ENCODE measurements around the gene ZDHHC7.

Gene ZDHHC7

DNA sequence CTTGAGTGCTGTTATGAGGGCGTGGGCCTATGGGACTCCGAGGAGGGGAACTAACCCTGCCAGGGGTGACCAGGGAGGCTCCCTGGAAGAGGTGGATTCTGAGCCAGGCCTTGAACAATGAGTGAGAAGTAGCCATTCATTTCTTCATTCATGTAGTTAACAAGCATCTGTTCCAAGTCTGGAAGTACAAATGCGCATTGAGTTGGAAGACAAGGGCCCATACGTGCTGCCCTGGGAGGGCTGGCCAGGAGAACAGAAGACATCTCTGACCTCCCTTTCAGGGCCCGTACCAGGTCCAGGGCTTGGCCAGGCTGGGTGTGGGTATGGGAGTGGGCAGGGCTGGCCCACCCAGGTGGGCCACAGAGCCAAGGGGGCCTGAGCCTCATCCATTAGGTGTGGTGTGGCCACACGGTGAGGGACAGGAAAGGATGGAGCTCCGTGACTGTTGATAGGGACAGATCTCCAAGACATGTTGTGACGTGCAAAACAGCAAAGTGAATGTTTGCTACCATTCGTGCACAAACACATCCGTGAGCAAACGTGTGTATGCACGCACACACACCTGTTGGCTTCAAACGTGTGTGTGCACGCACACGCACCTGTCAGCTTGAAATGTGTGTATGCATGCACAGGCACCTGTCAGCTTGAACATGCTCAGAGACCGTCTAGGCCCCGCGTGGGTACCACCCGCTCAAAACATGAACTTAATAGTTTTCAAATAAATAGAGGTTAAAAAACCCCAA, 46.8 kb downstream of the ZDHHC7 start:
- DNase-seq (ENCODE audit: low read depth), result no peak

DNA sequence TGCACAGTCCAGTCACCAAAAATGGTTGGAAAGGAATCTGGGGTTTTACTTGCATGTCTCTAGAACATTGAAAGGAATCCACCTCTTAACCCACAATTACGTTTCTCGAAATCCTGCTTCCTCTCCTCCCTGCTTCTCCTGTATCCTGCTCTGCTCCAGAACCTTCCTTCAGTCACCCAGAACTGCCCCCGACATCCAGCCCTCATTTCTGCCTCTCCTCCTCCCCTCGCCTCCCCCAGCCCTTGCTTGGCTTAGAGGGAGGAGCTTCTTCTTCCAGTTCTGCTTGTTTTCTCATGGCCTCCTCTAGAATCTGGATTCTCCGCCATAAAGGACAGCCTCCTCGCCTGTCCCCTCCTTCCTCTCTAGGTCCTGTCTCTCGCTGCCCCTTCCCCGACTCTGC, 48.3 kb downstream of the ZDHHC7 start:
- DNase-seq (ENCODE audit: low read depth), result no peak

DNA sequence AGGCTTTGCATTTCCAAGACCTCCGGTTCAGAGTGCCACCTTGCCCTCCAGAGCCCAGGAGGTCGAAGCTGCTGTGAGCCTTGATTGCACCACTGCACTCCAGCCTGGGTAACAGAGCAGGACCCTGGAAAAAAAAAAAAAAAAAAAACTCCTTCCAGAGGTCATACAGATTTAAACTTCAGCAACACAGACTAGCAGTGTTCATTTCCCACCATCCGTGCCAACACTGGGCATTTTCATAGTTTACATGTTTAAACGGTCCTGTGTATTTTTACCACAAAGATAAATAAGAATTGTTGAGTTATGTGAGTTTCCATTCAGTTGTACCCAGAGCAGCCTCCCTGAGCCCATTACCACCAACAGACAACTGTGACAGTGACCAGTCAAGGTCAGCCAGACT, 50.4 kb downstream of the ZDHHC7 start:
- DNase-seq (ENCODE audit: low read depth), result no peak

DNA sequence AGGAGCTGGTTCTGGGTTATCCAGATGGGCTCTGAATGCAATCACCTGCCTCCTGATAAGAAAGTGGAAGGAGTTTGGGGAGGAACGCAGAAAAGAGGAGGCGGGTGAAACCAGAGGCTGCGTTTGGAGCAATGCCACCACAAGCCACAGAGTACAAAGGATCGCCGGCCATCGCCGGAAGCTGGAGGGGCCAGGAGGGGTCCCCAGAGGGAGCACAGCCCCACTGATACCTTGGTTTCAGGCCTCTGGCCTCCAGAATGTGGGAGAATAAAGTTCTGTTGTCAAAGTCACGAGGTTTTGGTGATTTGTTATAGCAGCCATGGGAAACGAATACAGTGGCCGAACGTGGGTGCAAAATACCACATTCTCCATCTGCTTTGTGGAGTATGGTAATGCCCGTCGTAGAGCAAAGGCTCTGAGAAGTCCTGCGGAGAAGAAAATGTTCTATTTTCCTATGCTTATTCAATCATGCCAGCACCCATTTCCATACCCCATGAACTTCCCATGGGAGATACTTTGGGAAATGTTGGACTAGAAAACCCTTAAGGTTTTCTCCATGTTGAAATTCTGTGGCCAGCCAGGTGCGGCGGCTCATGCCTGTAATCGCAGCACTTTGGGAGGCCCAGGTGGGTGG, 51.4 kb downstream of the ZDHHC7 start:
- DNase-seq (ENCODE audit: low read depth), result no peak

DNA sequence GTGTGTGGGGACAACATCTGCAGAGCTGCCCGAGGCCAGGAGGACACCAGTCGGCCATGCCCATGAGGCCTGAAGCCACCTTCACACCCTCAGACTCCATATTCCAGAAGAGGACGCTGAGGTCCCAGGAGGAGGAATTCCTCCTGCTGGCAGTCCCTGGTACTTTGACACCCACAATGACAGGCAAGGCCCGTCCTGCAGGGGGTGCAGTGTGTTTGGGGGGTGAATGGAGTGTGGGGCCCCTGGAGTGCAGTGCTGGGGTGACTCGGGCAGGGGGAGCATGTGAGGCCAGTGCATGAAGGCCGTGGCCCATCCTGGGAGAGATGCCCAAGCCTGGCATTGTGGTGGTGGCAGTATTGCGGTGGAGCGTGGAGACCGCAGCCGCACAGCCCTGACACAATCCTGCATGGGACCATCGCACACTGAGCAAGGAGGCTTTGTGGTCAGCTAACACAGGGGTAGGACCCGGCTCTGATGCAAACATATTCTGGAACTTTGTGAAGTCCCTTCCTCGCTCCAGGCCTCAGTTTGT, 52.2 kb downstream of the ZDHHC7 start:
- no peak for DNase-seq (ENCODE audit: low read depth)

DNA sequence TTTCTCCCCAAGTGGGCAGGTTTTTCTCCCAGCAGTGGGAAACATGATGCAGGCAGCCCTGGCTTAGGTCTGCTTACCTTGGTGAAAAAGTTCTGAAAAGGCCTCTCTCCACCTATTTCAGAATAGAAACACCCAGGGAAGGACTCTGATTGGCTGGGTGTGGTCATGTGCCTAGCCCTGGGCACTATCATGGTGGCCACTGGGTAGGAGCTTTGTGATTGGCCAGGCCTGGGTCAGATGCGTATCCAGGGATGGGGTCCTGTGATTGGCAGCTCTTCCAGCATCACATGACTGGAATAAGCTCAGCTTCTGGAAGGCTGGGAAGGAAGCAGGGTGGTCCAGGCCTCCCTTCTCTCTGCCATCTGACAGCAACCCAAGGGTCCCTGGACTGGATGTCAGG, 53.5 kb downstream of the ZDHHC7 start:
- DNase-seq (ENCODE audit: low read depth), result no peak

DNA sequence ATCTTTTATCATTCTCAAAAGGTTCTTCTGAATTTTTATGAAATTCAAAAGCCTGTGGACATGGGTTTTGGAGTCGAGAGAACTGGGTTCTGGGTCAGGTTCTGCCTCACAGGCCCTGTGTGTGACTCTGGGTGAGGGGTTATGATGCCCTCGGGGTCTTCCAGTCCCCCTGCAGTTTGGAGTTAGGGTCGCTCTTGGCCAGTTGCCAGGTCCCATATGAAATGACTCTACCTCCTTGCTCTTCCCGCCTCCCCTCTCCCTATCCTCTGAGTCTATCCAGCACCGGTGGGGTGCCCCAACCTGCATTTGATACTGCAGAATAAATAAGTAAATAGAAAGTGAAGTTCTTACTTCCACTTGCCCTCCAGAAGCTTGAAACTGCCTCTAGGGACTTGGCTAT, 54.1 kb downstream of the ZDHHC7 start:
- DNase-seq (ENCODE audit: low read depth), result no peak

DNA sequence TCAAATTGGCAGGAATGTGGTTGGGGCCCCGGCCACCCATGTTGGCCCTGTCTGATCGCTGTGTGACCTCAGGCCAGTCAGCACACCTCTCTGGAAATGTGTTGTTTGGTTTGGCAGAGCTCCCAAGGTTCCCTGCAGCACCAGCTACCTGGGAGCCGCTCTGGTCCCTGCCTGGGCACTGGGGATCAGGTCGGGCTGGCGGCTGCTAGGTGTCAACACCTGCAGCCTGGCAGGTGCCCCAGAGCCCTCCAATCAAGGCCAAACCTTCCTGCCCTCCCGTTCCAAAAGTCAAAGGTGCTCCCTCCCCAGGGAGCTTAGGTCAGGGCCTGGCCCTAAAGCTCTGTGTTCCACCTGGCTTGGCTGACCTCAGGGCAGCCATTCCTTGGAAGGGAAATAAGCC, 55.9 kb downstream of the ZDHHC7 start:
- no peak for DNase-seq (ENCODE audit: low read depth)

DNA sequence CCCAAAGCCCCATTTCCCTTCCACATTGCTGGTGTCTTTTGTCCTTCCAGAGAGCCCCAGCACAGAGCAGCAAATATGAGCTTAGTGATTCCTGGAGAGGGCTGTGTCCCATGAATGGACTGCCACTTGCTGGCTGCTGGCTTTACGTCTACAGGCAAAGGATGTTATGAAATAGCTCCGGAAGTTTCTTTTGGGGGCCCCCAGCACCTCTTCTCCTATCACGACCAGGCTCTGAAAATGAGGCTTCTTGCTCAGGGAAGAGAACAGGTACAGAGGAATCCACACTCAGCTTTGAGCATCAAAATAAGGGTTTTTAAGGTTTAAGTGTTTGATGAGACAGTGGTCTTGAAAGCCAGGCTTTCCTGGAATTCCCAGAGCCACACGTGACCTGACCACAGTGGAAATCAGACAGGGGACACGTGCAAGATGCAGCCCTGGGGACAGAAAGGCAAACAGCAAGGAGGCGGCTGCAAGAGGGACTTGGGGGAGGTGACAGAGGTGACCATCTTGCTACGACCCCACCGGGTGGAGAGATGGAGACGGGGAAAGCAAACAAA, 58.1 kb downstream of the ZDHHC7 start:
- no peak for DNase-seq (ENCODE audit: low read depth)

DNA sequence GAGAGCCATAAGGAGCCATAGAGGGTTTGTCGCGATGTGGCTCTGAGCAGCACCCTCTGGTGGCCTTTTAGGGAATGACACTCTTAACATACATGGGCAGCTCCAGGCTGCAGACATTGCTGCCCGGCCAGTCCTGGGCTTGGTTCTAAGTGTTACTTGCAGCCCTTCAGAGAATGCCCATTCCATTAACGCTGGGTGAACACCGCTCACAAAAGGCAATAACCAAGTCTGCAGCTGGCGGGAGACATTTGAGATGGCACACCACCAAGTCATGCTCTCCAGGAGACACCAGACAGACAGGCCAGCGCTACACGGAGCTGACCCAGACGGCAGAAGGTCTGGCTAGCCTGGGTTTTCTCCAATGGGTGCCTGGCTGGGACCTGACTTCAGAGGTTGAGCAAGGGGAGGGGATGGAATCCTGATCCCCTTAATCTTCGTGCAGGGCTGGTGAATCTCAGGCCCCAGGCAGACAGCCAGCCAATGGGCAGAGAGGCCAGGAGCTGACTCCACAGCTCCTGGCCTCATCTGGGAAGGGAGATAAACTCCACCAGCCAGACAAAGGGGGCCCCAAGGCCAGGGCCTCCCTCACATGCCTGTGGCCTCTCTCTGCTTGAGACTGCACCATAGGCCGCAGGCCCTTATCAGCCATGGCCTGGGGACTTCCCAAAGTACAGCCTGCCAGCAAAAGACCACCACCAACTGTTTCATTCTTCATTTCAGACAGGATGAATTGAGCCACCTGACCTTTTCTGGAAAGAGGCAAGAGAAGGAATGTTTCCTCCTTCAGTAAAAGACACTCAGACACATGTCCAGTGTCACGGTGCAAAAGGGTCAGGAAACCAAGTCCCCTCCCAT, 58.8 kb downstream of the ZDHHC7 start:
- DNase-seq (ENCODE audit: low read depth), result peak; percentile 82

DNA sequence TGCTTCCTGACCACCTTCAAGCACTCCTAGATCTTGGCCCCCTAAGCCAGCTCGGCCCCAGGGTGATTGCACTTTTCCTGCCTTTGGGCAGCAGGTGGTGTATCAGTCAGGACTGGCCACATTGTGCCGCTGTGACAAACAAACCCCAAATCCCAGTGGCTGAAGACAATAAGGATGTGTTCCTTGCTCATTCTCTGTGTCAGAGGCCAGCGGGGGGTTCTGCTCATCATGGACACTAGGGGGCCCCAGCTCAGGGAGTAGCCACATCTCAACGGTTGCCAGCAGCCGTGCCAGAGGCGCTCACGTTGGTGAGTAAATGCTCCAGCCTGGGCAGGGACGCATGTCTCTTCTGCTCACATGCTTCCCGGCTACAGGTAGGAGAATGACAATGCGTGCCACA, 60.4 kb downstream of the ZDHHC7 start:
- DNase-seq (ENCODE audit: low read depth), result no peak

DNA sequence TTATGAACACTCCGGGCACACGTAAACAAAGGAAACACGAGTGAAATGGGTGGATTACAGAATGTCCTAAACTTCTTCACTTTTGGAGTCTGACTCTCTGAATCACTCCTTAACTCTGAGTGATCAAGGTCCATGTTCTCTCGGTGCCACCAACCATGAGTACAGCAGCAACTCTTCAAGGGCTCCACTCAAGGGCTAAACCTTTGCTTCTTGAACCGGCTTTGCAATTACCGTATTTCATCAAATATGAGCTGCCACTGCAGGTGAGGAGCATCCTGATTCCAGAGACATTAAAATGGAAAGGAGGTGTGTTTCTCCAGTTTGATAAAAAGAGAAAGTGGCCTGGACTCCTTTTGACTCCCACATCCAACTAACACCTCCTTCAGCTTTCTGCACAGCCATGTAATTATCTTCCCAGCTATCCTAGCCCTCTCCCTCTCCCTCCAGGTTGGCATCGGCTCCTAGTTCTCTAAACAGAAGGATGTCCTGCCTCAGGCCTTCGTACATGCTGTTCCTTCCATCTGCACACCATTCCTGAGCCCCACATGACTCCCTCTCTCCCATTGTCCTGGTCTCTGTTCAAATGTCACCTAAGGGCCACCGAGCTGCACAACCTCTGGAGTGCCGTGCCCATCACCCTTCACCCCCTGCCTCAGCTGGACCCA, 61.4 kb downstream of the ZDHHC7 start:
- DNase-seq (ENCODE audit: low read depth), result no peak

DNA sequence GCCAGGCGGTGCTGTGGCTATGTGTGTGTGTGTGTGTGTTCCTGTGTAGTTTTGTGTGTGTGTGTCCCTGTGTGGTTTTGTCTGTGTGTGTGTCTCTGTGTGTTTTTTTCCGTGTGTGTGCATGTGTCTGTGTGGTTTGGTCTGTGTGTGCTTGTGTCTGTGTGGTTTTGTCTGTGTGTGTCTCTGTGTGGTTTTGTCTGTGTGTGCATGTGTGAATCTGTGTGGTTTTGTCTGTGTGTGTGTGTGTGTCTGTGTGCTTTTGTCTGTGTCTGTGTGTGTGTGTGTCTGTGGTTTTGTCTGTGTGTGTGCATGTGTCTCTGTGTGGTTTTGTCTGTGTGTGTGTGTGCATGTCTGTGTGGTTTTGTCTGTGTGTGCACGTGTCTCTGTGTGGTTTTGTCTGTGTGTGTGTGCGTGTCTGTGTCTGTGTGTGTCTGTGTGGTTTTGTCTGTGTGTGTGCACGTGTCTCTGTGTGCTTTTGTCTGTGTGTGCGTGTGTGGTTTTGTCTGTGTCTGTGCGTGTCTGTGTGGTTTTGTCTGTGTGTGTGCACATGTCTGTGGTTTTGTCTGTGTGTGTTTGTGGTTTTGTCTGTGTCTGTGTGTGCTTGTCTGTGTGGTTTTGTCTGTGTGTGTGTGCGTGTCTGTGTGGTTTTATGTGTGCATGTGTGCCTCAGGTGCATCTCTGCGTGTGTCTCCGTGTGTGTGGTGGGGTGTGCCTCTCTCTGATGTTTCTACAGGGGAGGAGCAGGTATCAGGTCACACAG, 62.3 kb downstream of the ZDHHC7 start:
- no peak for DNase-seq (ENCODE audit: low read depth)

DNA sequence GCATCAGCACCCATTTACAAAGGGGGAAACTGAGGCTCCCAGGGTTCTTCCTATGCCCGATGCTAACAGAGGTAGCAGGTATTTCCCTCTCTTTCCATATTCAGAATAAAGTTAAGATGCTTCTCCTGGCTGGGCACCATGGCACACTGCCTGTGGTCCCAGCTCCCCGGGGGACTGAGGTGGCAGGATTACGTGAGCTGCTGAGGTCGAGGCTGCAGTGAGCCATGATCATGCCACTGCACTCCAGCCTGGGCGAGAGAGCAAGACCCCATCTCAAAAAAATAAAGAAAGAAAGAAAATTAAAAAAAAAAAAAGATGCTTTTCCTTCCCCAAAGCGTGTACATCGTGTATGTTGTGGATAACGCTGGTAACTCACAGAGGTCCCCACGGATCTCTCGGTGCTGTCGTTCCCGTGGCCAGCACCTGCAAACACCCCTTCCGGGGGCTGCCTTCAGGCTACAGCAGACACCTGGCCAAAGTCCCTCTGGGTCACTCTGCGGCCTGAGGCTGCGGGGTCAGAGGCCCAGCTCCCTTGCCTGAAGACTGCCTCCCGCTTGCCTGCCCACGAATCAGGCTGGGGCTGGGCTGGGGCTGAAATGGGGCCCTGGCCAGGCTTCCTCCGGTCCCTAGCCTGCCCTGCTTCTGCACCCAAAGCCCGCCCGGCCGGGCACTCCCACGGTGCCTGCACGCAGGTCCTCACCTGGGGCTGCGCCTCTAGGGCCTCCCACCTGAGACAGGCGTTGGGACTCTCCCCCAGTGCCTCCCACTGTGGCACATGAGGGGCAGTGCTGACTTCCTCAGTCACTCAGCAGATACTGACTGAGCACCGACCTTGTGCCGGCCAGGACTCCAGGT, 63.1 kb downstream of the ZDHHC7 start:
- no peak for DNase-seq (ENCODE audit: low read depth)

DNA sequence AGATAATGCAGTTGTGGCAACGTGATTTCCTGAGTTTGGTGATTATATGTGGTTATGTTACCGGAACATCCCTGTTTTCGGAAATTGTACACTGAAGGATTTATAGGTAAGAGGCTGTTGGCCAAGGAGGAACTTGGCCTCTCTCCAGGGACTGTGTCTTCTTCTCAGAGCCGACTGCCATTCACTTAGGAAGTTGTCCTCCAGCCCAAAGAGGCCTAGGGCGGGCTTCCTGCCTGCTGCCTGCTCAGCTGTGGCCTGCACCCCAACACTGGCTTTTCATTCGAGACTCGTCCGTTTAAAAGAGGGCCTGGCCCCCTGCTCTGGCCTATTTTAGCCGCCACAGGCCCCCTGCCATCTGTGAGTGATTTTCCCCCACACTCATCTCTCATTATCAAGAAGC, 64.3 kb downstream of the ZDHHC7 start:
- DNase-seq (ENCODE audit: low read depth), result no peak

DNA sequence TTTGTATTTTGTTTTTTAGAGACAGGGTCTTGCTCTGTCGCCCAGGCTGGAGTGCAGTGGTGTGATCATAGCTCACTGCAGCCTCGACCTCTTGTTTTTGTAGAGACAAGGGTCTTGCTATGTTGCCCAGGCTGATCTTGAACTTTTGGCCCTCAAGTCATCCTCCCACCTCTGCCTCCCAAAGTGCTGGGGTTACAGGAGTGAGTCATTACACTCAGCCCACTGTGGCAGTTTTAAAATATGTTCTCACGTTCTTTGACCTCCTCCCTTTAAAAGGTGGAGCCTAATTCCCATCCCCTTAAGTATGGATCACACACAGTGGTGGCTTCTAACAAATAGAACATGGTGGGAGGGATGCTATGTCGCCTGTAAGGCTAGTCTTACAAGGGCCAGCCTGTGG, 67.7 kb downstream of the ZDHHC7 start:
- no peak for DNase-seq (ENCODE audit: low read depth)

DNA sequence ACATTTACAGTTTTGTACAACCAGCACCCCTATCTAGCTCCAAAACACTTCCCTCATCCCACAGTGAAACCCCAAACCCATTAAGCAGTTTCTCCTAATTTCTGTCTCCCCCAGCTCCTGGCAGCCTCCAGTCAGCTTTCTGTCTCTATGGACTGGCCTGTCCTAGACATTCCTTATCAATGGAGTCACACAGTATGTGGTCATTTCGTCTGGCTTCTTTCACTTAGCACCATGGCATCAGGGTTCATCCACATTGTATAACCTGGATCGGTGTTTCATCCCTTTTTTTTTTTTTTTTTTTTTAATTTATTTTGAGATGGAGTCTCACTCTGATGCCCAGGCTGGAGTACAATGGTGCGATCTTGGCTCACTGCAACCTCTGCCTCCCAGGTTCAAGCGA, 68.5 kb downstream of the ZDHHC7 start:
- no peak for DNase-seq (ENCODE audit: low read depth)

DNA sequence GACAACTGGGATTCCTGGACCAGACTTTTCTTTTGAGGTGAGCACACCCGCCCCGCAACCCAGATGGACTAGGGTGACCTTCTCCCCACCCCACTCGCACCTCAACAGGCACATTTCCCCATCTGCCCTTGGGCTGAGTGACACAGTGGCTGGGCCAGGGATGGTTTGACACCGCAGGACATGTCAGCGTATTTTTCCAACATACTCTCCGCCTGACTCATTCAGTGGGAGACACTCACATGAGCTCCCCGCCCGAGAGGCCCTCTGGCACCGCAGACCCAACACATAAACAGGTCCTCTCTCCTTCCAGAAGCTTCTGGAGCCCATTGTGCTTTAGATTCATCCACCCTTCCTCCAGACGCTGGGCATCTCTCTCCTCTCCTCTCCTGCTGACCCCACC, 69.4 kb downstream of the ZDHHC7 start:
- peak; percentile 63 for DNase-seq (ENCODE audit: low read depth)

DNA sequence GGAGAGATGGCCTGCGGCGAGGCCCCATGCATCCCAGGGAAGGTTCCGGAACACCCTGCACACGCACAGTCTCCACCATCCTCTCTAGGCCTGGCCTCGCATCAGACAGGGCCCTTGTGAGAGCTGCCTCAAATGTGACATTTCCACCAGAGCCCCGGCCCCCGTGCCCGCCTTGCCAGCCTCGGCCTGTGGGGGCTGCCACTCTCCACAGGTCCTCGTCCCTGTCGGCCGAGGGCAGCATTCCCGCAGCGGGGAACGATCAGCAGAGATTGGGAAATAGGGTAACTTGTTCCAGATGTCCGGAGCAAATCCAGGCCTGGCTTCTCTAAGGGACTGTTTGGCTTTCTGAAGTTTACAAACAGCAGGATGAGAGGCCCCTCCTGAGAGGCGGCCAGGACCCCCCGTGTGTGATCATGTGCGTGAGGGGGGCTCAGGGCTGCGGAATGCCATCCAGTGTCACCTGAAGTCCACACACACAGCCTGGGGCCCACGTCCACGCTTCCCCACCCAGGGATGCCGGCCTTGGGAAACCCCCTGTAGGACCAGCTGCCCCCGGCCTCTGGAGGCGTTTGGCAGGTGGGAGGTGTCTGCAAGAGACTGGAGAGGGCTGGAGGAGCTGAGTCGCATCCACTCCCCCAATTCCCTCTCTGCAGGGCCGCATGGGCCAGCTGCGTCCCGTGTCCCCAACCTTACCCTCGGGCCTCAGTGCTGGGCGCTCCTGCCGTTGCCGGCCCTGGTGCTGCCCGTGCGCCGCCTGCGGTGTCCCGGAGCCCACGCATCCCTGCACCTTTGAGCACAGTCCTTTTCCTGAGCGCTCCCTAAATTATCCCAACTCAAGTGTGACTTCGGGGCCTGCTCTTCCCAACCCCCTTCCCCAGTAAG, 70.4 kb downstream of the ZDHHC7 start:
- no peak for DNase-seq (ENCODE audit: low read depth)
